Neural cell (in vitro differentiated cells): ENCODE data around the gene UGT1A4. TPM values are rescaled to one million over a fixed set of nuclear protein-coding genes. Genes with fewer than 3 reads are reported as not detected.

Source experiments
- H2AFZ ChIP-seq: fragments of 200-600, 300-800 bp; sonication (generic), shearing (Covaris generic); 2 replicates; pipeline ENCODE4 v1.6.0; 2014; ENCODE audit warnings: low read depth, mild to moderate bottlenecking, antibody characterized with exemption, low read length, moderate library complexity
- H3F3A ChIP-seq: fragments of 200-600 bp; shearing (Covaris generic); 2 replicates; pipeline ENCODE4 v1.6.1; 2016; ENCODE audit warnings: mild to moderate bottlenecking, moderate library complexity, mixed read lengths, antibody characterized with exemption, low read length; ENCODE audit not compliant: insufficient read depth, poor library complexity, severe bottlenecking
- H3K27ac ChIP-seq: fragments of 200-600, 300-800 bp; sonication (generic), shearing (Covaris generic); 2 replicates; pipeline ENCODE4 v1.5.1; 2014; ENCODE audit warnings: mild to moderate bottlenecking, low read length, moderate library complexity
- H3K27me3 ChIP-seq: fragments of 300-800, 200-600 bp; sonication (generic), shearing (Covaris generic); 2 replicates; pipeline ENCODE4 v1.6.0; 2014; ENCODE audit warnings: mild to moderate bottlenecking, low read depth, low read length, moderate library complexity; ENCODE audit not compliant: insufficient read depth
- H3K36me3 ChIP-seq: fragments of 300-800, 200-600 bp; sonication (generic), shearing (Covaris generic); 2 replicates; pipeline ENCODE4 v1.5.1; 2014; ENCODE audit warnings: mild to moderate bottlenecking, antibody characterized with exemption, low read length, moderate library complexity; ENCODE audit not compliant: insufficient read depth
- H3K4me2 ChIP-seq: fragments of 300-800, 200-600 bp; sonication (generic), shearing (Covaris generic); 2 replicates; pipeline ENCODE4 v1.6.0; 2014; ENCODE audit warnings: mild to moderate bottlenecking, low read length
- H3K4me3 ChIP-seq: fragments of 300-800, 200-600 bp; sonication (generic), shearing (Covaris generic); 2 replicates; pipeline ENCODE4 v1.5.1; 2014; ENCODE audit warnings: mild to moderate bottlenecking, low read length, moderate library complexity
- H3K79me2 ChIP-seq: fragments of 200-600 bp; shearing (Covaris generic); replicated peaks from 2 replicates; pipeline ENCODE4 v1.6.0; 2014; ENCODE audit warnings: mild to moderate bottlenecking, low read length, moderate library complexity; ENCODE audit not compliant: insufficient read depth
- H3K9ac ChIP-seq: fragments of 300-800, 200-600 bp; sonication (generic), shearing (Covaris generic); 2 replicates; pipeline ENCODE4 v1.6.1; 2016; ENCODE audit warnings: mild to moderate bottlenecking, low read length, mixed read lengths
- H3K9me2 ChIP-seq: fragments of 200-600 bp; shearing (Covaris generic); 2 replicates; pipeline ENCODE4 v1.6.1; 2016; ENCODE audit warnings: mild to moderate bottlenecking, low read length, mixed read lengths; ENCODE audit not compliant: insufficient read depth
- H3K9me3 ChIP-seq: fragments of 200-600, 300-800 bp; sonication (generic), shearing (Covaris generic); 2 replicates; pipeline ENCODE4 v1.6.1; 2016; ENCODE audit warnings: mild to moderate bottlenecking, mixed run types, low read length, moderate library complexity, mixed read lengths
- H4K20me1 ChIP-seq: fragments of 200-600 bp; shearing (Covaris generic); 2 replicates; pipeline ENCODE4 v1.6.1; 2016; ENCODE audit warnings: mild to moderate bottlenecking, mixed run types; ENCODE audit not compliant: insufficient read depth
- CTCF ChIP-seq: fragments of 450-650 bp; IDR thresholded peaks from 2 replicates; pipeline ENCODE4 v1.5.1; 2014; ENCODE audit warnings: antibody characterized with exemption, mild to moderate bottlenecking, moderate library complexity; ENCODE audit not compliant: poor library complexity, severe bottlenecking
- EP300 ChIP-seq: fragments of 450-650 bp; conservative IDR thresholded peaks from 2 replicates; pipeline ENCODE4 v1.6.1; 2014; ENCODE audit warnings: antibody characterized with exemption, mild to moderate bottlenecking, moderate library complexity; ENCODE audit not compliant: poor library complexity, severe bottlenecking
- EZH2 ChIP-seq: fragments of 200-600, 300-800 bp; shearing (Covaris generic), sonication (generic); IDR thresholded peaks from 2 replicates; pipeline ENCODE4 v1.6.1; 2014; ENCODE audit warnings: antibody characterized with exemption, low read length, borderline replicate concordance, mild to moderate bottlenecking; ENCODE audit not compliant: insufficient read depth, poor library complexity, severe bottlenecking
- MXI1 ChIP-seq: fragments of 450-650 bp; conservative IDR thresholded peaks from 2 replicates; pipeline ENCODE4 v1.6.1; 2014; ENCODE audit warnings: antibody characterized with exemption, mild to moderate bottlenecking; ENCODE audit not compliant: poor library complexity, severe bottlenecking
- POLR2AphosphoS5 ChIP-seq: IDR thresholded peaks from 2 replicates; pipeline ENCODE4 v1.6.1; 2012
- RAD21 ChIP-seq: fragments of 450-650 bp; conservative IDR thresholded peaks from 2 replicates; pipeline ENCODE4 v1.6.1; 2014; ENCODE audit warnings: antibody characterized with exemption, mild to moderate bottlenecking, moderate library complexity
- REST ChIP-seq: IDR thresholded peaks from 2 replicates; pipeline ENCODE4 v1.6.1; 2012; ENCODE audit warnings: borderline replicate concordance
- SMC3 ChIP-seq: fragments of 450-650 bp; conservative IDR thresholded peaks from 2 replicates; pipeline ENCODE4 v1.6.1; 2014; ENCODE audit warnings: antibody characterized with exemption, mild to moderate bottlenecking, moderate library complexity; ENCODE audit not compliant: poor library complexity
- TAF1 ChIP-seq: IDR thresholded peaks from 2 replicates; pipeline ENCODE4 v1.6.1; 2012; ENCODE audit warnings: low read depth
- polyA plus RNA-seq: library from polyadenylated mRNA; depleted of rRNA; stranded (reverse); fragments of >200 nt; gene quantifications from 2 replicates; pipeline ENCODE4 v1.2.3, GENCODE V29; 2014

Gene UGT1A4
- polyA plus RNA-seq, 1 donor from 2014 or later = not detected

- no peak overlapping the region for H3K27ac ChIP-seq
- H3K79me2 ChIP-seq = no peaks in the 10 kb centered on the region
- H3K4me3 ChIP-seq = no peak overlapping the region
- H4K20me1 ChIP-seq = no peaks in the 10 kb centered on the region
- H3K4me2 ChIP-seq = no peak overlapping the region
- no peak for TF ChIP-seq RAD21
- peak; percentile 32 for TF ChIP-seq CTCF
- no peak for TF ChIP-seq POLR2AphosphoS5
- no peak for TF ChIP-seq MXI1
- no peak for TF ChIP-seq EP300
- no peak for TF ChIP-seq TAF1
- no peak for TF ChIP-seq SMC3
- no peak for TF ChIP-seq REST
- H3K36me3 ChIP-seq = no peaks in the 10 kb centered on the region
- no peak overlapping the region for H2AFZ ChIP-seq
- H3K9me2 ChIP-seq = no peaks in the 10 kb centered on the region
- no peaks in the 10 kb centered on the region for H3K27me3 ChIP-seq
- no peaks in the 10 kb centered on the region for H3K9me3 ChIP-seq
- H3K9ac ChIP-seq = no peak overlapping the region
- H3F3A ChIP-seq = no peaks in the 10 kb centered on the region
Measured at GRCh38 chr2:233711312-233712008, 7.1 kb upstream of the UGT1A4 start.

GRCh38 chr2:233712611-233713261 is 5.8 kb upstream of the UGT1A4 start, which contains the start of gene UGT1A5:
Gene UGT1A5, plus strand, starts transcription at chr2:233712907. Its CDS starts 85 bp downstream, at chr2:233712992.
- Histone ChIP-seq H3K36me3 (no peaks in the 10 kb centered on the region), H2AFZ (no peak within 1 kb of the TSS), H3K9me3 (no peaks in the 10 kb centered on the region), H4K20me1 (no peaks in the 10 kb centered on the region), H3K4me3 (no peak within 1 kb of the TSS), H3K79me2 (no peaks in the 10 kb centered on the region), H3F3A (no peaks in the 10 kb centered on the region), H3K4me2 (no peak within 1 kb of the TSS), H3K9me2 (no peaks in the 10 kb centered on the region), H3K27ac (no peak within 1 kb of the TSS), H3K9ac (no peak within 1 kb of the TSS), H3K27me3 (no peaks in the 10 kb centered on the region)
- TF ChIP-seq POLR2AphosphoS5 (no peak), MXI1 (no peak), EZH2 (no peak), SMC3 (no peak), EP300 (no peak), RAD21 (no peak), TAF1 (no peak), CTCF (no peak), REST (no peak)
